ENCODE measurements around the gene ZNF695. TPM values are rescaled to one million over a fixed set of nuclear protein-coding genes. Genes with fewer than 3 reads are reported as not detected.
A peak's percentile ranks its signal among the peaks of the same experiment; 100 is the strongest.

ZNF695 gene
- total RNA-seq, 3 donors from 2014 or later (not counting 1 experiment from before 2014, with no cell fraction given) = 0.10 to 0.57 TPM; not detected in 1

GRCh38 chr1:246959944-246960693, 47.7 kb downstream of the ZNF695 start:
- 0% methylated on average over 1 of the region's 1 CpG for WGBS (ENCODE audit: insufficient coverage)
- H3K9me3 Mint-ChIP-seq = no peaks in the 10 kb centered on the region
- no peaks in the 10 kb centered on the region for H3K36me3 ChIP-seq (ENCODE audit: control insufficient read depth, insufficient read depth, low read length)
- H3K27ac ChIP-seq (ENCODE audit: low read length) = no peak overlapping the region
- H3K27ac Mint-ChIP-seq = peak overlapping the region in 1 of 2 donors; percentile 51
- H3K36me3 Mint-ChIP-seq = no peaks in the 10 kb centered on the region
- ATAC-seq (peak in 2 of 3 donors; percentile 22 to 67), DNase-seq (no peak)
- TF ChIP-seq CTCF (IDR thresholded peaks at IDR 0.05) = no peak
- peaks cover 5 to 7% of the 10 kb centered on the region in 2 donors for H3K4me1 Mint-ChIP-seq
- no peaks in the 10 kb centered on the region for H3K27me3 ChIP-seq (ENCODE audit: control insufficient read depth, insufficient read depth, low read length)
- intact Hi-C loops (cut with micrococcal nuclease) = no loop called here
- H3K4me1 ChIP-seq (ENCODE audit: control insufficient read depth, insufficient read depth, low read length) = peaks cover 10% of the 10 kb centered on the region
- H3K9me3 ChIP-seq (ENCODE audit: control insufficient read depth, insufficient read depth, low read length) = no peaks in the 10 kb centered on the region
- no peak overlapping the region for H3K4me3 Mint-ChIP-seq
- no peaks in the 10 kb centered on the region for H3K27me3 Mint-ChIP-seq (ENCODE audit: low read depth in 2 of 2)
- H3K4me3 ChIP-seq (ENCODE audit: low read length) = no peak overlapping the region

GRCh38 chr1:246954126-246954525, 53.7 kb downstream of the ZNF695 start:
- no peaks in the 10 kb centered on the region for H3K36me3 ChIP-seq (ENCODE audit: control insufficient read depth, insufficient read depth, low read length)
- Mint-ChIP-seq H3K4me1 (no peaks in the 10 kb centered on the region), H3K36me3 (no peaks in the 10 kb centered on the region), H3K27me3 (ENCODE audit: low read depth in 2 of 2) (no peaks in the 10 kb centered on the region), H3K9me3 (no peaks in the 10 kb centered on the region), H3K27ac (no peak overlapping the region), H3K4me3 (no peak overlapping the region)
- H3K27ac ChIP-seq (ENCODE audit: low read length) = no peak overlapping the region
- H3K9me3 ChIP-seq (ENCODE audit: control insufficient read depth, insufficient read depth, low read length) = no peaks in the 10 kb centered on the region
- intact Hi-C loops (cut with micrococcal nuclease) = no loop called here
- no peaks in the 10 kb centered on the region for H3K27me3 ChIP-seq (ENCODE audit: control insufficient read depth, insufficient read depth, low read length)
- WGBS (ENCODE audit: insufficient coverage) = 88% methylated on average over 4 of the region's 4 CpGs
- TF ChIP-seq CTCF (IDR thresholded peaks at IDR 0.05) = no peak
- H3K4me3 ChIP-seq (ENCODE audit: low read length) = no peak overlapping the region
- DNase-seq = no peak
- ATAC-seq = no peak
- H3K4me1 ChIP-seq (ENCODE audit: control insufficient read depth, insufficient read depth, low read length) = no peaks in the 10 kb centered on the region

- Mint-ChIP-seq H3K27me3 (ENCODE audit: low read depth in 2 of 2) (no peaks in the 10 kb centered on the region), H3K27ac (no peak overlapping the region), H3K4me1 (no peaks in the 10 kb centered on the region), H3K9me3 (no peaks in the 10 kb centered on the region), H3K36me3 (no peaks in the 10 kb centered on the region), H3K4me3 (no peak overlapping the region)
- H3K9me3 ChIP-seq (ENCODE audit: control insufficient read depth, insufficient read depth, low read length) = no peaks in the 10 kb centered on the region
- no peak overlapping the region for H3K4me3 ChIP-seq (ENCODE audit: low read length)
- no peaks in the 10 kb centered on the region for H3K4me1 ChIP-seq (ENCODE audit: control insufficient read depth, insufficient read depth, low read length)
- no peak for TF ChIP-seq CTCF (IDR thresholded peaks at IDR 0.05)
- DNase-seq (no peak), ATAC-seq (no peak)
- no peaks in the 10 kb centered on the region for H3K27me3 ChIP-seq (ENCODE audit: control insufficient read depth, insufficient read depth, low read length)
- intact Hi-C loops (cut with micrococcal nuclease) = no loop called here
- H3K27ac ChIP-seq (ENCODE audit: low read length) = no peak overlapping the region
- H3K36me3 ChIP-seq (ENCODE audit: control insufficient read depth, insufficient read depth, low read length) = no peaks in the 10 kb centered on the region
- 90% methylated on average over 4 of the region's 4 CpGs for WGBS (ENCODE audit: insufficient coverage)
Measured at GRCh38 chr1:246951413-246951812, 56.4 kb downstream of the ZNF695 start.

- ATAC-seq = no peak
- no peaks in the 10 kb centered on the region for H3K4me1 Mint-ChIP-seq
- no peaks in the 10 kb centered on the region for H3K36me3 ChIP-seq (ENCODE audit: control insufficient read depth, insufficient read depth, low read length)
- WGBS (ENCODE audit: insufficient coverage) = 94% methylated on average over 3 of the region's 3 CpGs
- no peaks in the 10 kb centered on the region for H3K9me3 Mint-ChIP-seq
- intact Hi-C loops (cut with micrococcal nuclease) = no loop called here
- no peak overlapping the region for H3K4me3 ChIP-seq (ENCODE audit: low read length)
- no peaks in the 10 kb centered on the region for H3K9me3 ChIP-seq (ENCODE audit: control insufficient read depth, insufficient read depth, low read length)
- H3K27ac ChIP-seq (ENCODE audit: low read length) = no peak overlapping the region
- TF ChIP-seq CTCF (IDR thresholded peaks at IDR 0.05) = no peak
- H3K27ac Mint-ChIP-seq = no peak overlapping the region
- no peaks in the 10 kb centered on the region for H3K27me3 ChIP-seq (ENCODE audit: control insufficient read depth, insufficient read depth, low read length)
- no peak overlapping the region for H3K4me3 Mint-ChIP-seq
- no peaks in the 10 kb centered on the region for H3K27me3 Mint-ChIP-seq (ENCODE audit: low read depth in 2 of 2)
- no peak for DNase-seq
- H3K36me3 Mint-ChIP-seq = no peaks in the 10 kb centered on the region
- no peaks in the 10 kb centered on the region for H3K4me1 ChIP-seq (ENCODE audit: control insufficient read depth, insufficient read depth, low read length)
Measured at GRCh38 chr1:246949956-246950355, 57.9 kb downstream of the ZNF695 start.

All from natural killer cell (primary cell).